K562 (cell line): ENCODE data around the gene C2orf92. TPM values are rescaled to one million over a fixed set of nuclear protein-coding genes. Genes with fewer than 3 reads are reported as not detected.
A peak's percentile ranks its signal among the peaks of the same experiment; 100 is the strongest.

Source experiments
- ATAC-seq: fragments of 200-7000 bp; cut with Tn5 transposase; 3 replicates; pipeline ENCODE4 v1.9.1; 2020; ENCODE audit warnings: moderate library complexity
- BruUV-seq: library from RNA; stranded (reverse); fragments of 400-500 nt; replicated peaks from 2 replicates; lab custom pipeline; 2021; lab: Mats Ljungman, UMichigan
- CTCF ChIA-PET: fragments of 300-600 bp; formaldehyde crosslinking; extraction: SDS; loops from one replicate; lab custom pipeline; 2021; ENCODE audit warnings: low intra/inter-chr PET ratio; lab: Yijun Ruan, JAX
- POLR2A ChIA-PET: fragments of 300-600, 350-650 bp; sonication (Branson Sonifier 250); formaldehyde crosslinking; extraction: SDS; loops from one replicate; lab custom pipeline; 2021; ENCODE audit warnings: antibody characterized with exemption, inconsistent platforms; lab: Yijun Ruan, JAX
- DNase-seq, 4 experiments: peaks; one replicate each; pipeline versions ENCODE4 v3.0.0 to v3.0.0-alpha.2; 2011 to 2018; ENCODE audit warnings: low spot score in 3 of 4, mixed read lengths in 3 of 4; ENCODE audit errors: extremely low read depth in 1 of 4
- FAIRE-seq: peaks from 2 replicates; lab custom pipeline; 2011; peaks lifted over from hg19 to GRCh38; lab: Jason Lieb, UNC
- H2AFZ ChIP-seq: 2 replicates; pipeline ENCODE4 v1.6.0; 2011; ENCODE audit warnings: low read depth, low read length, control low read depth, inconsistent platforms
- H3K27ac ChIP-seq: fragments of 200-600 bp; 3 replicates; pipeline ENCODE4 v1.8.0; 2011; ENCODE audit warnings: low read depth, mild to moderate bottlenecking, control low read depth, inconsistent platforms, low read length, moderate library complexity, mixed read lengths; ENCODE audit errors: extremely low read depth
- H3K27me3 ChIP-seq, 2 experiments: fragments of 300-600 bp in 1 of 2; 2 replicates in 1 of 2; 3 replicates in 1 of 2; pipeline versions ENCODE4 v1.6.0 to v1.8.0; 2011; ENCODE audit warnings: inconsistent platforms in 2 of 2, low read length in 2 of 2, mild to moderate bottlenecking in 1 of 2, mixed read lengths in 1 of 2, moderate library complexity in 1 of 2; ENCODE audit not compliant: control insufficient read depth in 2 of 2, insufficient read depth in 2 of 2
- H3K36me3 ChIP-seq: fragments of 300-600 bp; 3 replicates; pipeline ENCODE4 v1.8.0; 2011; ENCODE audit warnings: mild to moderate bottlenecking, low read length, inconsistent platforms; ENCODE audit not compliant: control insufficient read depth, insufficient read depth
- H3K4me1 ChIP-seq, 2 experiments: fragments of 200-600 bp in 1 of 2; replicated peaks in 1 of 2; 2 replicates in 1 of 2; 3 replicates in 1 of 2; pipeline versions ENCODE4 v1.5.1 to v1.8.0; 2011; ENCODE audit warnings: inconsistent platforms in 2 of 2, low read length in 2 of 2, mild to moderate bottlenecking in 1 of 2, mixed read lengths in 1 of 2, moderate library complexity in 1 of 2; ENCODE audit not compliant: control insufficient read depth in 2 of 2, insufficient read depth in 2 of 2
- H3K4me2 ChIP-seq: 2 replicates; pipeline ENCODE4 v1.6.1; 2011; ENCODE audit warnings: low read length, control low read depth, inconsistent platforms, mixed read lengths; ENCODE audit not compliant: insufficient read depth
- H3K4me3 ChIP-seq: fragments of 200-600 bp; sonication (generic), shearing (Covaris generic); 2 replicates; pipeline ENCODE4 v1.5.1; 2016; ENCODE audit warnings: control low read depth, inconsistent platforms
- H3K79me2 ChIP-seq: fragments of 200-600 bp; 3 replicates; pipeline ENCODE4 v1.8.0; 2011; ENCODE audit warnings: low read length, inconsistent platforms; ENCODE audit not compliant: control insufficient read depth, insufficient read depth
- H3K9ac ChIP-seq, 2 experiments: 2 replicates each; pipeline versions ENCODE4 v1.6.0 to v1.6.1; 2011; ENCODE audit warnings: low read depth in 2 of 2, low read length in 2 of 2, control low read depth in 1 of 2, inconsistent platforms in 1 of 2, mild to moderate bottlenecking in 1 of 2, mixed read lengths in 1 of 2; ENCODE audit not compliant: insufficient read depth in 1 of 2
- H3K9me1 ChIP-seq: one replicate; pipeline ENCODE4 v1.6.0; 2011; ENCODE audit warnings: inconsistent platforms, mild to moderate bottlenecking, low read length, moderate library complexity; ENCODE audit not compliant: control insufficient read depth, insufficient read depth
- H3K9me3 ChIP-seq: replicated peaks from 2 replicates; pipeline ENCODE4 v1.5.1; 2011; ENCODE audit warnings: low read depth, low read length, inconsistent platforms; ENCODE audit not compliant: control insufficient read depth, insufficient read depth
- H4K20me1 ChIP-seq: replicated peaks from 2 replicates; pipeline ENCODE4 v1.6.1; 2011; ENCODE audit warnings: low read length, inconsistent platforms, mixed read lengths; ENCODE audit not compliant: control insufficient read depth, insufficient read depth
- HDAC3 ChIP-seq: fragments of 450-650 bp; IDR thresholded peaks from 2 replicates; pipeline ENCODE4 v1.6.1; 2018; ENCODE audit warnings: borderline replicate concordance, mild to moderate bottlenecking, moderate library complexity; ENCODE audit not compliant: partially characterized antibody
- ILK ChIP-seq: fragments of 450-650 bp; IDR thresholded peaks from 2 replicates; pipeline ENCODE4 v1.6.1; 2016; ENCODE audit warnings: missing genetic modification characterization, low read depth, mild to moderate bottlenecking, missing compliant biosample characterization, moderate library complexity, borderline replicate concordance
- NR3C1 ChIP-seq: sonication (generic); formaldehyde crosslinking; IDR thresholded peaks from 2 replicates; pipeline ENCODE4 v1.8.1; 2022; ENCODE audit warnings: missing genetic modification reagents
- SMARCA5 ChIP-seq: fragments of 450-650 bp; IDR thresholded peaks from 2 replicates; pipeline ENCODE4 v1.6.1; 2016
- TCF3 ChIP-seq: sonication (generic); formaldehyde crosslinking; IDR thresholded peaks from 2 replicates; pipeline ENCODE4 v1.4.0; 2020; ENCODE audit warnings: mild to moderate bottlenecking, missing genetic modification reagents
- U2AF2 ChIP-seq: fragments of 200-400 bp; formaldehyde crosslinking; optimal IDR thresholded peaks from 2 replicates; pipeline ENCODE3; 2017; ENCODE audit warnings: low read depth, mild to moderate bottlenecking, low read length
- ZSCAN32 ChIP-seq: fragments of 450-650 bp; formaldehyde crosslinking; IDR thresholded peaks from 2 replicates; pipeline ENCODE4 v1.4.0; 2020; ENCODE audit warnings: mild to moderate bottlenecking, moderate library complexity
- WGBS: fragments of 100-300 bp; shearing (Covaris generic); methylation state at CpG from one replicate; pipeline ENCODE4 v1.1.6; 2016; ENCODE audit warnings: low coverage, mixed read lengths; ENCODE audit not compliant: insufficient coverage; ENCODE audit errors: missing lambda C conversion rate; 5-methylcytosine and 5-hydroxymethylcytosine counted together
- in situ Hi-C: fragments of 300-500 bp; cut with MboI; formaldehyde crosslinking; loops from 4 replicates; pipeline ENCODE4 v1.15.0; 2018; ENCODE audit warnings: inconsistent platforms, mixed read lengths
- intact Hi-C: fragments of 100-400 bp; cut with micrococcal nuclease; formaldehyde crosslinking; loops from 2 replicates; pipeline ENCODE4 v1.14.2; 2022
- polyA plus RNA-seq, 8 experiments: library from polyadenylated mRNA; depleted of rRNA in 4 of 8; stranded (reverse) in 5 of 8; unstranded in 3 of 8; fragments of >200 nt; fragmentation: Nextera tagmentation in 2 of 8; fragmentation: Illumina TruSeq in 1 of 8; extraction: Ambion mirVana in 2 of 8; extraction: Trizol in 1 of 8; gene quantifications; 2 replicates each; pipeline versions ENCODE4 v1.2.1 to v1.2.3, GENCODE V29; 2011 to 2014; ENCODE audit warnings: inconsistent platforms in 1 of 8, missing spikeins in 1 of 8
- total RNA-seq, 7 experiments: library from RNA; depleted of rRNA in 6 of 7; stranded (reverse); fragments of >200 nt in 6 of 7; fragmentation: Illumina TruSeq in 2 of 7; extraction: Trizol in 2 of 7; gene quantifications; 2 replicates each; pipeline versions ENCODE4 v1.2.1 to v1.2.3, GENCODE V29; 2011 to 2021; ENCODE audit warnings: low replicate concordance in 1 of 7
- TF ChIP-seq, protein P1 (sequence below), 2 experiments: fragments of 450-650 bp; IDR thresholded peaks; 2 replicates each; pipeline ENCODE4 v1.6.1; 2018; ENCODE audit warnings: mild to moderate bottlenecking in 2 of 2, low read depth in 1 of 2; ENCODE audit not compliant: partially characterized antibody in 2 of 2
- TF ChIP-seq, protein P2 (sequence below), 3 experiments: IDR thresholded peaks in 2 of 3; conservative IDR thresholded peaks in 1 of 3; 2 replicates each; pipeline ENCODE4 v1.5.1; 2011 to 2012; ENCODE audit warnings: low read length in 3 of 3, mild to moderate bottlenecking in 3 of 3, control low read depth in 2 of 3, improper control_type of control experiment in 1 of 3, inconsistent platforms in 1 of 3, low read depth in 1 of 3, mixed read lengths in 1 of 3, moderate library complexity in 1 of 3; ENCODE audit not compliant: insufficient read depth in 2 of 3
- TF ChIP-seq, protein P3 (sequence below): sonication (generic); formaldehyde crosslinking; IDR thresholded peaks from 2 replicates; pipeline ENCODE4 v1.8.1; 2023; ENCODE audit warnings: mild to moderate bottlenecking, missing genetic modification reagents

The C2orf92 gene
- total and polyA plus RNA-seq, 9 of the 15 experiments (the other 6 are each of a cell fraction or from before 2014, with no cell fraction given): 0.65 to 6.8 (median 3.6) TPM

DNA sequence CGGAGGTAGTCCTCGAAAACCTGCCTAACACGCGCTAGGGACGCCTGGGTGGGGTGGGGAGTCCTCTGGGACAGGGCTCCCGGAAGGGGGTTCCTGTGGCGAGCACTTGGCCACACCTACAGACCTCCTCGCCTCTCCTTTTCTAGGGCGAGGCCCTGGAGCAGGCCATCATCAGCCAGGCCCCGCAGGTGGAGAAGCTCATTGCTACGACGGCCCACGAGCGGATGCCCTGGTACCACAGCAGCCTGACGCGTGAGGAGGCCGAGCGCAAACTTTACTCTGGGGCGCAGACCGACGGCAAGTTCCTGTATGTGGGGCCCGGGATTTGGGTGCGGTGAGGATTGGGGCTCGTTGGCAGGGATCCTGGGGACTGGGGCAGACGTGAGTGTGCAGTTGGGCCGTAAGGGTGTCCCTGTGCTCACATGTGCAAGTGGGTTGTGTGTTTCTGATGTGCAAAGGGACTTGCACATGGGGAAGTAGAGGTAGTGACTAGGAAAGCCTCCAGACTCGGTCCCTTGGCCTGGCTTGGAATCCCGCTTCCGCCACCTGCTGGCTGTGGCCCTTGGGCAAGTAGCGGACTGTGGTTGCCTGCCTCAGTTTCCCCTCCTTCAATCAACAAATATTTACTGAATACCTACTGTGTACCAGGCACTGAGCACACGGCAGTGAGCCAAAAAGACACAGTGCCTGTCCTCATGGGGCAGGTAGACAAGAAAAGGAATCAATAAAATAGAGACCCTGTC lies 55.6 kb downstream of the C2orf92 start:
- FAIRE-seq (no peak), ATAC-seq (no peak), DNase-seq (no peak)
- intact Hi-C loops: no loop called here
- in situ Hi-C loops: no loop called here
- Histone ChIP-seq H3K79me2 (no peaks in the 10 kb centered on the region), H2AFZ (no peak overlapping the region), H3K27ac (no peak overlapping the region), H3K9me3 (no peaks in the 10 kb centered on the region), H3K4me3 (no peak overlapping the region), H3K9me1 (no peaks in the 10 kb centered on the region), H3K4me1 (peaks cover 0 to 17% of the 10 kb centered on the region in 2 experiments; a peak in 1 of 5 replicates), H3K4me2 (no peak overlapping the region), H3K36me3 (no peaks in the 10 kb centered on the region), H4K20me1 (no peaks in the 10 kb centered on the region), H3K27me3 (peaks cover 0 to 32% of the 10 kb centered on the region in 2 experiments; a peak in 2 of 5 replicates), H3K9ac (no peak overlapping the region)
- TF ChIP-seq, protein P1, sequence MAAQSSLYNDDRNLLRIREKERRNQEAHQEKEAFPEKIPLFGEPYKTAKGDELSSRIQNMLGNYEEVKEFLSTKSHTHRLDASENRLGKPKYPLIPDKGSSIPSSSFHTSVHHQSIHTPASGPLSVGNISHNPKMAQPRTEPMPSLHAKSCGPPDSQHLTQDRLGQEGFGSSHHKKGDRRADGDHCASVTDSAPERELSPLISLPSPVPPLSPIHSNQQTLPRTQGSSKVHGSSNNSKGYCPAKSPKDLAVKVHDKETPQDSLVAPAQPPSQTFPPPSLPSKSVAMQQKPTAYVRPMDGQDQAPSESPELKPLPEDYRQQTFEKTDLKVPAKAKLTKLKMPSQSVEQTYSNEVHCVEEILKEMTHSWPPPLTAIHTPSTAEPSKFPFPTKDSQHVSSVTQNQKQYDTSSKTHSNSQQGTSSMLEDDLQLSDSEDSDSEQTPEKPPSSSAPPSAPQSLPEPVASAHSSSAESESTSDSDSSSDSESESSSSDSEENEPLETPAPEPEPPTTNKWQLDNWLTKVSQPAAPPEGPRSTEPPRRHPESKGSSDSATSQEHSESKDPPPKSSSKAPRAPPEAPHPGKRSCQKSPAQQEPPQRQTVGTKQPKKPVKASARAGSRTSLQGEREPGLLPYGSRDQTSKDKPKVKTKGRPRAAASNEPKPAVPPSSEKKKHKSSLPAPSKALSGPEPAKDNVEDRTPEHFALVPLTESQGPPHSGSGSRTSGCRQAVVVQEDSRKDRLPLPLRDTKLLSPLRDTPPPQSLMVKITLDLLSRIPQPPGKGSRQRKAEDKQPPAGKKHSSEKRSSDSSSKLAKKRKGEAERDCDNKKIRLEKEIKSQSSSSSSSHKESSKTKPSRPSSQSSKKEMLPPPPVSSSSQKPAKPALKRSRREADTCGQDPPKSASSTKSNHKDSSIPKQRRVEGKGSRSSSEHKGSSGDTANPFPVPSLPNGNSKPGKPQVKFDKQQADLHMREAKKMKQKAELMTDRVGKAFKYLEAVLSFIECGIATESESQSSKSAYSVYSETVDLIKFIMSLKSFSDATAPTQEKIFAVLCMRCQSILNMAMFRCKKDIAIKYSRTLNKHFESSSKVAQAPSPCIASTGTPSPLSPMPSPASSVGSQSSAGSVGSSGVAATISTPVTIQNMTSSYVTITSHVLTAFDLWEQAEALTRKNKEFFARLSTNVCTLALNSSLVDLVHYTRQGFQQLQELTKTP (IDR thresholded peaks at IDR 0.05; ENCODE audit: low read depth in 1 of 2, partially characterized antibody in 2 of 2): no peak
- TF ChIP-seq ZSCAN32 (CRISPR knock-in tag) (no peak), U2AF2 (no peak), ILK (tag) (no peak), HDAC3 (no peak), TCF3 (CRISPR knock-in tag) (no peak), NR3C1 (CRISPR knock-in tag) (no peak), SMARCA5 (no peak)
- TF ChIP-seq, protein P2, sequence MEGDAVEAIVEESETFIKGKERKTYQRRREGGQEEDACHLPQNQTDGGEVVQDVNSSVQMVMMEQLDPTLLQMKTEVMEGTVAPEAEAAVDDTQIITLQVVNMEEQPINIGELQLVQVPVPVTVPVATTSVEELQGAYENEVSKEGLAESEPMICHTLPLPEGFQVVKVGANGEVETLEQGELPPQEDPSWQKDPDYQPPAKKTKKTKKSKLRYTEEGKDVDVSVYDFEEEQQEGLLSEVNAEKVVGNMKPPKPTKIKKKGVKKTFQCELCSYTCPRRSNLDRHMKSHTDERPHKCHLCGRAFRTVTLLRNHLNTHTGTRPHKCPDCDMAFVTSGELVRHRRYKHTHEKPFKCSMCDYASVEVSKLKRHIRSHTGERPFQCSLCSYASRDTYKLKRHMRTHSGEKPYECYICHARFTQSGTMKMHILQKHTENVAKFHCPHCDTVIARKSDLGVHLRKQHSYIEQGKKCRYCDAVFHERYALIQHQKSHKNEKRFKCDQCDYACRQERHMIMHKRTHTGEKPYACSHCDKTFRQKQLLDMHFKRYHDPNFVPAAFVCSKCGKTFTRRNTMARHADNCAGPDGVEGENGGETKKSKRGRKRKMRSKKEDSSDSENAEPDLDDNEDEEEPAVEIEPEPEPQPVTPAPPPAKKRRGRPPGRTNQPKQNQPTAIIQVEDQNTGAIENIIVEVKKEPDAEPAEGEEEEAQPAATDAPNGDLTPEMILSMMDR (IDR thresholded peaks at IDR 0.05 in 2 of 3, conservative IDR thresholded peaks at IDR 0.05 in 1 of 3; ENCODE audit: insufficient read depth in 2 of 3, low read depth in 1 of 3, low read length in 3 of 3): peak in 1 of 3 experiments; percentile 8; a peak in 1 of 6 replicates
- TF ChIP-seq, protein P3, sequence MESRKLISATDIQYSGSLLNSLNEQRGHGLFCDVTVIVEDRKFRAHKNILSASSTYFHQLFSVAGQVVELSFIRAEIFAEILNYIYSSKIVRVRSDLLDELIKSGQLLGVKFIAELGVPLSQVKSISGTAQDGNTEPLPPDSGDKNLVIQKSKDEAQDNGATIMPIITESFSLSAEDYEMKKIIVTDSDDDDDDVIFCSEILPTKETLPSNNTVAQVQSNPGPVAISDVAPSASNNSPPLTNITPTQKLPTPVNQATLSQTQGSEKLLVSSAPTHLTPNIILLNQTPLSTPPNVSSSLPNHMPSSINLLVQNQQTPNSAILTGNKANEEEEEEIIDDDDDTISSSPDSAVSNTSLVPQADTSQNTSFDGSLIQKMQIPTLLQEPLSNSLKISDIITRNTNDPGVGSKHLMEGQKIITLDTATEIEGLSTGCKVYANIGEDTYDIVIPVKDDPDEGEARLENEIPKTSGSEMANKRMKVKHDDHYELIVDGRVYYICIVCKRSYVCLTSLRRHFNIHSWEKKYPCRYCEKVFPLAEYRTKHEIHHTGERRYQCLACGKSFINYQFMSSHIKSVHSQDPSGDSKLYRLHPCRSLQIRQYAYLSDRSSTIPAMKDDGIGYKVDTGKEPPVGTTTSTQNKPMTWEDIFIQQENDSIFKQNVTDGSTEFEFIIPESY: peak; percentile 33; the same call in 1 of the 2 replicates
- no TSS peak for BruUV-seq
- WGBS: 54% methylated on average over 27 of the region's 31 CpGs
- ChIA-PET POLR2A (no interaction called here), CTCF (no interaction called here)
